HG03097 (cell line): ENCODE results near the gene LRCOL1.
"Not testable (repeated sequence)": the region's sequence is repeated elsewhere in the genome, so short reads cannot be mapped to it uniquely, and the experiment has no call there.

Experiments used
- ATAC-seq: cut with Tn5 transposase; IDR thresholded peaks from one replicate; pipeline ENCODE4 v1.9.1; 2021; ENCODE audit not compliant: unreplicated experiment, low FRiP score

The LRCOL1 gene

GRCh38 chr12:132603240-132604150 lies 6.9 kb downstream of the LRCOL1 start:
- ATAC-seq, result no peak

- ATAC-seq, result no peak
These were observed 7.7 kb downstream of the LRCOL1 start for GRCh38 chr12:132602572-132603239.

GRCh38 chr12:132601171-132601883 lies 9.1 kb downstream of the LRCOL1 start:
- no peak for ATAC-seq

DNA sequence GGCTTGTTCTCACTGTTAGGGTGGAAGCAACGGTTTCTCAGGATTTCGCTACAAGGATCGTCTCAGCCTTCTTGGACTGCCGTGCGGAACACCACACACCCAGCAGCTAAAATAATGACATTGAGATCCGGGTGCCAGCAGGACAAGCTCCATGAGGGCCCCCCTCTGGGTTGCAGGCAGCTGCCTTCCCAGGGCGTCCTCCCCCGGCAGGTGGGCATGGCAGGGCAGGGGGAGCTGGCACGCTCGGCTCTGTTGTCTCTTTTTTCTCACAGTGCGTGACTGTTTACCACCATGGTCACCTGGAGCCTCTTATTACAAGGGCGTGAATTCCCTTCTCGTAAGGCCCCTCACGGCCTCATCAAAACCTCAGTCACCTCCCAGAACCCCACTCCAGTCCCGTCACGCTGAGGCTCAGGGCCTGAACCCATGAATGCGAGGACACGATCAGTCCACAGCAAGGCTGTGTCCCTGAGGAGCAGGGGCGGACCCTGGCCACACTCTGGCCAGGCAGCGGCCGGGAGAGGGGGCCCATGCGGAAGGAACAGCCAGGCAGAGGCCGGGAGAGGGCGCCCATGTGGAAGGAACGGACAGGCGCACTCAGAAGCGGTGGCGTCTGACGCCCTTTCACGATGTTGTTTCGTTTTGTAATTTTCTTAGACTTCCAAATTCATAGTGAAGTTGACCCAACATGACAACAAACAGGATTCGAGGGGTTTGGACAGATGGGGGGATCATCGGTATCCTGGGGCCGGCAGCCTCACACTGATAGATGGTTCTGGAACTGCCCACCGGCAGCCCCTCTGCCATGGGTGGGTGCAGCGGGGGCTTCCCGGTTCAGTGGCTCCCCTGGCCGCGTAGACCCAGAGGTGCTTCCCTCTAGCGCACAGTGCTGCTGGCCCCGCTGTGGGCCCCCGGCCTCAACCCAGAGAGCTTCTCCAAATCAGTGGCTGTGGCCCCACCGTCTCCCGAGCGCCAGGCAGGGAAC lies 10.0 kb downstream of the LRCOL1 start:
- no peak for ATAC-seq

DNA sequence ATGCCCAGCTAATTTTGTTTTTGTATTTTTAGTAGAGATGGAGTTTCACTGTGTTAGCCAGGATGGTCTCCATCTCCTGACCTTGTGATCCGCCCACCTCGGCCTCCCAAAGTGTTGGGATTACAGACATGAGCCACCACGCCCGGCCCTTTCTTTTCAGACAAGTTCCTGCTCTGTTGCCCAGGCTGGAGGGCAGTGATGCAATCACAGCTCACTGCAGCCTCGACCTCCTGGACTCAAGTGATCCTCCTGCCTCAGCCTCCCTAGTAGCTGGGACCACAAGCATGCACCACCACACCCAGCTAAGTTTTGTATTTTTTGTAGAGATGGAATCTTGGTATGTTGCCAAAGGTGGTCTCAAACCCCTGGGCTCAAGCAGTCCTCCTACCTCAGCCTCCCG lies 10.9 kb downstream of the LRCOL1 start:
- not testable (repeated sequence) for ATAC-seq

GRCh38 chr12:132597333-132598316 lies 12.8 kb downstream of the LRCOL1 start:
- no peak for ATAC-seq

GRCh38 chr12:132596016-132596415 lies 14.4 kb downstream of the LRCOL1 start:
- no peak for ATAC-seq

- ATAC-seq, result no peak
These were observed 15.2 kb downstream of the LRCOL1 start for GRCh38 chr12:132595183-132595582.

GRCh38 chr12:132593938-132594358 lies 16.4 kb downstream of the LRCOL1 start:
- ATAC-seq, result peak; percentile 58

- no peak for ATAC-seq
These were observed 16.9 kb downstream of the LRCOL1 start for GRCh38 chr12:132593521-132593920.

- no peak for ATAC-seq
These were observed 17.3 kb downstream of the LRCOL1 start for GRCh38 chr12:132593071-132593470.

DNA sequence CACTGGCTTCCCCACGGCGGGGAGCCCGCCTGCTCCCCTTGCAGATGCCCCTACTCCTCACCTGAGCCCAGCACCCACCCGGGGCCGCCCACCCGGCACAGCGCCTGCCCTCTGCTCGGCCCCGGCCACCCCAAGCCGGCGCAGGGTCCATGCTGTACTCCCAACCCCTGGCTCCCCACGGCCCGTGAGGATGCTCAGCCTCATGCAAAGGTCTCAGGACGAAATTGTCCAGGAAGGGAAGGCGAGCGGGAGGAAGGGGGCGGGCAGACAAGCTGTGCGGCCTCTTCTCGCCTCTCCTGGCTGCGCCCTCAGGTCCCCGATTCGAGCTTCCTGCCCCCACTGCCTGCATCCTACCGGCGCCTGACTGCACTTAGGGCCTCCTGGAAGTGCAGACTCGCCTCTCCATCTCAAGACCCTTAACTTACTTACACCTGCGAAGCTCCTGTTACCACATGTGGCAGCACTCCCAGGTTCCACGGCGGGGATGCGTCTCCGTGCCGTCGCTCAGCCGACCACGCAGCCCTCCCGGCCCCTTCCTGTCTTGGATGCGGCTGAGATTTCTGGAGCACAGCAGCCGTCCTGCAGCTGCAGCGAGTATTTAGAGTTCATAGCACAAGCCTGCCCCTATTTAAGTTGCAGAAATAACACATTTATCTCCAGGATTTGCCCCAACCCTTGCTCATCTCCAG lies 18.0 kb downstream of the LRCOL1 start:
- ATAC-seq, result no peak

- ATAC-seq, result no peak
These were observed 19.1 kb downstream of the LRCOL1 start for GRCh38 chr12:132591107-132591935.

GRCh38 chr12:132588821-132589669 lies 21.3 kb downstream of the LRCOL1 start:
- no peak for ATAC-seq

- ATAC-seq, result no peak
These were observed 22.1 kb downstream of the LRCOL1 start for GRCh38 chr12:132588319-132588718.

DNA sequence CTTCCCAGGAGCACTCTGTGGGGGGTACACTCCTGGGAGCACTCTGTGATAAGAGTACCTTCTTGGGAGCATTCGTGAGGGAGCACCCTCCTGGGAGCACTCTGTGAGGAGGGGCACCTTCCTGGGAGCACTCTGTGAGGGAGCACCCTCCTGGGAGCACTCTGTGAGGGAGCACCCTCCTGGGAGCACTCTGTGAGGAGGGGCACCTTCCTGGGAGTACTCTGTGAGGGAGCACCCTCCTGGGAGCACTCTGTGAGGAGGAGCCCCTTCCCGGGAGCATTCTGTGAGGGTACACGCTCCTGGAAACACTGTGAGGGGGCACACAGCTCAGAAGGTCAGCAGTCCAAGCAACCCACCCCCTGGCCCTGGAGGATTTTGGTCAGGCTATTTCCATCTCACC lies 22.6 kb downstream of the LRCOL1 start:
- no peak for ATAC-seq

DNA sequence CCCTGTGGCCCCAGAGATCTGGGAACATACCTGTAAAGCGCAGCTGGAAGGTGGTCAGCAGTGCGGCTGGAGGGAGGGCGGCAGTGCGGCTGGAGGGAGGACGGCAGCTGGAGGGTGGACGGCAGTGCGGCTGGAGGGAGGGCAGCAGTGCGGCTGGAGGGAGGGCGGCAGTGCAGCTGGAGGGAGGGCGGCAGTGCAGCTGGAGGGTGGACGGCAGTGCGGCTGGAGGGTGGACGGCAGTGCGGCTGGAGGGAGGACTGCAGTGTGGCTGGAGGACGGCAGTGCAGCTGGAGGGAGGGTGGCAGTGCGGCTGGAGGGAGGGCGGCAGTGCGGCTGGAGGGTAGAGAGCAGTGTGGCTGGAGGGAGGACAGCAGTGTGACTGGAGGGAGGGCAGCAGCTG lies 23.5 kb downstream of the LRCOL1 start:
- ATAC-seq, result no peak
